Measurements from ENCODE around the gene SUN3. TPM values are rescaled to one million over a fixed set of nuclear protein-coding genes. Genes with fewer than 3 reads are reported as not detected.
A peak's percentile ranks its signal among the peaks of the same experiment; 100 is the strongest.

The SUN3 gene
- total and polyA plus RNA-seq, 10 of the 15 experiments (the other 5 are each of a cell fraction or from before 2014, with no cell fraction given): 0.29 to 0.48 TPM; not detected in 8

- Histone ChIP-seq H4K20me1 (ENCODE audit: control insufficient read depth, insufficient read depth) (no peaks in the 10 kb centered on the region), H3K9me3 (replicated peaks; ENCODE audit: control insufficient read depth, insufficient read depth, low read length) (no peaks in the 10 kb centered on the region), H3K36me3 (ENCODE audit: control insufficient read depth in 2 of 2, insufficient read depth in 2 of 2, low read length in 1 of 2) (no peaks in the 10 kb centered on the region), H3K27ac (ENCODE audit: control insufficient read depth, insufficient read depth) (no peak overlapping the region), H3K4me1 (ENCODE audit: control insufficient read depth, insufficient read depth, low read length) (no peaks in the 10 kb centered on the region), H3K4me2 (ENCODE audit: control insufficient read depth, insufficient read depth) (no peak overlapping the region), H3K27me3 (replicated peaks in 1 of 2; ENCODE audit: control insufficient read depth in 2 of 2, insufficient read depth in 2 of 2, low read length in 1 of 2) (peaks cover 0 to 1% of the 10 kb centered on the region in 2 experiments; a peak in 1 of 4 replicates), H3K4me3 (no peak overlapping the region), H3K79me2 (ENCODE audit: control insufficient read depth, insufficient read depth, low read length) (no peaks in the 10 kb centered on the region), H2AFZ (ENCODE audit: control insufficient read depth, low read depth, low read length) (no peak overlapping the region), H3K9ac (ENCODE audit: control insufficient read depth, insufficient read depth, low read length) (no peak overlapping the region)
- TF ChIP-seq, protein P1, sequence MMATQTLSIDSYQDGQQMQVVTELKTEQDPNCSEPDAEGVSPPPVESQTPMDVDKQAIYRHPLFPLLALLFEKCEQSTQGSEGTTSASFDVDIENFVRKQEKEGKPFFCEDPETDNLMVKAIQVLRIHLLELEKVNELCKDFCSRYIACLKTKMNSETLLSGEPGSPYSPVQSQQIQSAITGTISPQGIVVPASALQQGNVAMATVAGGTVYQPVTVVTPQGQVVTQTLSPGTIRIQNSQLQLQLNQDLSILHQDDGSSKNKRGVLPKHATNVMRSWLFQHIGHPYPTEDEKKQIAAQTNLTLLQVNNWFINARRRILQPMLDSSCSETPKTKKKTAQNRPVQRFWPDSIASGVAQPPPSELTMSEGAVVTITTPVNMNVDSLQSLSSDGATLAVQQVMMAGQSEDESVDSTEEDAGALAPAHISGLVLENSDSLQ (IDR thresholded peaks at IDR 0.05): no peak
- peak; percentile 41; the same call in 1 of the 2 replicates for TF ChIP-seq ZNF384 (IDR thresholded peaks at IDR 0.05; ENCODE audit: borderline replicate concordance, low read depth, low read length)
- TF ChIP-seq, protein P2, sequence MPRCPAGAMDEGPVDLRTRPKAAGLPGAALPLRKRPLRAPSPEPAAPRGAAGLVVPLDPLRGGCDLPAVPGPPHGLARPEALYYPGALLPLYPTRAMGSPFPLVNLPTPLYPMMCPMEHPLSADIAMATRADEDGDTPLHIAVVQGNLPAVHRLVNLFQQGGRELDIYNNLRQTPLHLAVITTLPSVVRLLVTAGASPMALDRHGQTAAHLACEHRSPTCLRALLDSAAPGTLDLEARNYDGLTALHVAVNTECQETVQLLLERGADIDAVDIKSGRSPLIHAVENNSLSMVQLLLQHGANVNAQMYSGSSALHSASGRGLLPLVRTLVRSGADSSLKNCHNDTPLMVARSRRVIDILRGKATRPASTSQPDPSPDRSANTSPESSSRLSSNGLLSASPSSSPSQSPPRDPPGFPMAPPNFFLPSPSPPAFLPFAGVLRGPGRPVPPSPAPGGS (IDR thresholded peaks at IDR 0.05; ENCODE audit: borderline replicate concordance, insufficient read depth, low read depth, low read length, poor library complexity, severe bottlenecking): no peak
- TF ChIP-seq SRF (IDR thresholded peaks at IDR 0.05; ENCODE audit: low read depth in 2 of 2, low read length in 2 of 2): peak; percentile 54 to 56; a peak in 2 of 4 replicates
- intact Hi-C loops (cut with micrococcal nuclease; ENCODE audit: unreplicated experiment): no loop called here
- POLR2A ChIA-PET: no interaction called here
- SMC1A ChIA-PET (ENCODE audit: uncharacterized antibody, unreplicated experiment): no interaction called here
- WGBS (ENCODE audit: insufficient coverage, insufficient replicate concordance, low lambda C conversion rate, missing lambda C conversion rate): 27% methylated on average over 14 of the region's 14 CpGs
- RAD21 ChIA-PET (ENCODE audit: unreplicated experiment): no interaction called here
- no peak for ATAC-seq
- CTCF ChIA-PET: interaction anchor here (1.2 kb wide), 1 partner anchor 38 kb away, joined by 3 read pairs; no protein-coding TSS in a partner anchor
- no peak for DNase-seq (ENCODE audit: low read depth, low spot score)
- FAIRE-seq: no peak
- in situ Hi-C loops (cut with MboI): no loop called here
- no TSS peak for BruUV-seq (replicated peaks)
These were observed 17.6 kb upstream of the SUN3 start for GRCh38 chr7:48046458-48046857.

Measured in GM12878 (cell line).